NCI-H82 treated with DMSO at 0.1 percent for 48 hours (cell line): ENCODE data around the gene CASP10.
"Not testable (repeated sequence)": the region's sequence is repeated elsewhere in the genome, so short reads cannot be mapped to it uniquely, and the experiment has no call there.

Experiments used
- DNase-seq: peaks from one replicate; lab custom pipeline; 2025; ENCODE audit not compliant: unreplicated experiment; lab: John Stamatoyannopoulos, UW

Gene CASP10, protein sequence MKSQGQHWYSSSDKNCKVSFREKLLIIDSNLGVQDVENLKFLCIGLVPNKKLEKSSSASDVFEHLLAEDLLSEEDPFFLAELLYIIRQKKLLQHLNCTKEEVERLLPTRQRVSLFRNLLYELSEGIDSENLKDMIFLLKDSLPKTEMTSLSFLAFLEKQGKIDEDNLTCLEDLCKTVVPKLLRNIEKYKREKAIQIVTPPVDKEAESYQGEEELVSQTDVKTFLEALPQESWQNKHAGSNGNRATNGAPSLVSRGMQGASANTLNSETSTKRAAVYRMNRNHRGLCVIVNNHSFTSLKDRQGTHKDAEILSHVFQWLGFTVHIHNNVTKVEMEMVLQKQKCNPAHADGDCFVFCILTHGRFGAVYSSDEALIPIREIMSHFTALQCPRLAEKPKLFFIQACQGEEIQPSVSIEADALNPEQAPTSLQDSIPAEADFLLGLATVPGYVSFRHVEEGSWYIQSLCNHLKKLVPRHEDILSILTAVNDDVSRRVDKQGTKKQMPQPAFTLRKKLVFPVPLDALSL

DNA sequence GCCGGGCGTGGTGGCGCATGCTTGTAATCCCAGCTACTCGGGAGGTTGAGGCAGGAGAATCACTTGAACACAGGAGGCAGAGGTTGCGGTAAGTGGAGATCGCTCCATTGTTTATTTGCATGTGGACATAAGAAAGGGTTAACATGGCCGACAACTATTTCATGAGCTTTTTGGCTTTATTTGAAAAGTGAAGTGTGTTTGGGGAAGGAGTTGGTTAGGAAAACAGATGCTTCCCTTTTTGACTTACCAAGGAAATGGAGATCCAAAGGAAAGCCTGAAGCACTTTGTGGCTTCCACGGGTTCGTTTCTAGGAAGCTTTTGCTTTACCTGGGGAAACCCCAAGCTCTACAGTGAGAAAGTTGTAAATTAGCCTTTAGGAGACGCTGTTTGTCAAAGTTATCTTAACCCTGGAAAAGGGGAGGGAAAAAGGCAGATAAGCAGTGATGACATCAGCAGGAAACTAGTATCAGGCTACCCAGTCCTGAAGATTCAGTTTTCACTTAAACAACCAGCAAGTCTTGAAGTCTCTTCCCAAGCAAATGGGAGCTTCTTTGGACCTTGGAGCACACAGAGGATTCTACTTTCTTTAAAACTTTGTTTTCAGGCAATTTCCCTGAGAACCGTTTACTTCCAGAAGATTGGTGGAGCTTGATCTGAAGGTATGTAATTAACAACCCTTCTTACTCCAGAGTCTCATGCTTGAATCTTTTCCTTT lies at the start of gene CASP10:
Gene CASP10, plus strand, starts transcription at position 492 of the 715 bp plus-strand sequence. CDS start 2,637 bp downstream, outside the sequence.
- no peak for DNase-seq

GRCh38 chr2:201135386-201135785 lies 47.6 kb upstream of the CASP10 start:
- no peak for DNase-seq

GRCh38 chr2:201136889-201137321 lies 46.0 kb upstream of the CASP10 start:
- no peak for DNase-seq

- DNase-seq, result no peak
Measured at GRCh38 chr2:201137505-201138400, 45.2 kb upstream of the CASP10 start.

DNA sequence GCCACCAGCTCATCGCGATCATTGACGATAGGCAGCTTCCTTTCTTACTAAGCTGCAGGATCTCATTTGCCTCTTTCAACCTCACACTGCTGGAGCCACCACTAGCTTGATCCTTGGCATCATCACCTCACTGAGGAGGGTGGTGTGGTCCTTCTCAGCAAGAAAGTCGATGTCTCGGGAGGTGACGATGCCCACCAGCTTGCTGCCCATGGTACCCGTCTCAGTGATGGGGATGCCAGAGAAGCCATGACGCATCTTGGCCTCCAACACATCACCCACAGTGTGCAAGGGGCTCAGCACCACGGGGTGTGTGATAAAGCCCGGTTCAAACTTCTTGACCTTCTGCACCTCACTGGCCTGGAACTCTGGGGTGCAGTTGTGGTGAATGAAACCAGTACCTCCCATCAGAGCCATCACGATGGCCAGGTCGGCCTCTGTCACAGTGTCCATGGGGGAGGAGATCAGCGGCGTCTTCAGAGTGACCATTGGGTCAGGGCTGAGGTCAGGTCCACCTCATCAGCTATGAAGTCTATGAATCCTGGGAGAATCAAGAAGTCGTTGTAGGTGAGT lies 44.5 kb upstream of the CASP10 start:
- DNase-seq, result no peak

GRCh38 chr2:201138986-201139781 lies 43.8 kb upstream of the CASP10 start:
- DNase-seq, result peak; percentile 66

DNA sequence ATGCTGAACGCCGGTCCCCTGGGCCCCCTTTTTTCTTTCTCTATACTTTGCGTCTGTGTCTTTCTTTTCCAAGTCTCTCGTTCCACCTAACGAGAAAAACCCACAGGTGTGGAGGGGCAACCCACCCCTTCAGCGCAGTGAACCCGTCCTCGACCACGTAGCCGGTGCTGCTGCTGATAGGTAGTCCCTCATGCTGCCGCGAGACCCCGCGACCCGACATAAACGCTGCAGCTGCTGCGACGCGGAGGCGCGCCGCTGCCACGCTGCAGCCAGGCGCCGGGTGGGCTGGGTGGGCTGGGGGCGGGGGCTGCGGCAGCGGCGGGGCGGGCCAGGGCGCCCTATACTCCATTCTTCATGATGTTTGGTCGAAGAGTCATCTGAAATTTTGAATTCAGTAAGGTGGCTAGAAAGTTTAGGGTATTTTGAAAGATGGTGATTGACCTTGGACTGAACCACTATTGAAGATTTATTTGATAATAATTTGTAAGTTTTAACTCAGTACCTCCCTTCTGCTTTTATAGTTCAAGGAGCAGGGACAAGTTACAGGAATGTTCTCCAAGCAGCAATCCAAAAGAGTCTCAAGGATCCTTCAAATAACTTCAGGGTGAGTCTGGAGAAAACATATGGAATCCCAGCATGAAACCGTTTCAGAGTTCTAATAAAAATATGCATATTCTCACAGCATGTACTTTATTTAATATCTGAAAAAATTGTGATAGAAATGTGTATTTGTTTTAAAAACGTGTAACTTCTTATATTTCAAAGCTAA lies 42.9 kb upstream of the CASP10 start:
- DNase-seq, result no peak

- DNase-seq, result no peak
Measured at GRCh38 chr2:201144101-201145051, 38.6 kb upstream of the CASP10 start.

GRCh38 chr2:201148434-201148990 lies 34.4 kb upstream of the CASP10 start:
- DNase-seq, result no peak

- DNase-seq, result no peak
Measured at GRCh38 chr2:201149064-201149820, 33.7 kb upstream of the CASP10 start.

DNA sequence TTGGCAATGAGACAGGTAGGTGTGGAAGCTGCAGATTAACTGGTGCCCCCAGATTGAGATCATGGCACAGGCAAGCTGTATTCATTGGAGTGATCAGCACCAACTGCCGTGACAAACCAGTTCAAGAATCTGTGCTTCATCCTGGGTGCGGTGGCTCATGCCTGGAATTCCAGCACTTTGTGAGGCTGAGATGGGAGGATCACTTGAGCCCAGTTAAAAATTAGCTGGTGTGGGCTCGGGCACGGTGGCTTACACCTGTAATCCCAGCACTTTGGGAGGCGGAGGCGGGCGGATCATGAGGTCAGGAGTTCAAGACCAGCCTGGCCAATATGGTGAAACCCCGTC lies 33.1 kb upstream of the CASP10 start:
- not testable (repeated sequence) for DNase-seq

DNA sequence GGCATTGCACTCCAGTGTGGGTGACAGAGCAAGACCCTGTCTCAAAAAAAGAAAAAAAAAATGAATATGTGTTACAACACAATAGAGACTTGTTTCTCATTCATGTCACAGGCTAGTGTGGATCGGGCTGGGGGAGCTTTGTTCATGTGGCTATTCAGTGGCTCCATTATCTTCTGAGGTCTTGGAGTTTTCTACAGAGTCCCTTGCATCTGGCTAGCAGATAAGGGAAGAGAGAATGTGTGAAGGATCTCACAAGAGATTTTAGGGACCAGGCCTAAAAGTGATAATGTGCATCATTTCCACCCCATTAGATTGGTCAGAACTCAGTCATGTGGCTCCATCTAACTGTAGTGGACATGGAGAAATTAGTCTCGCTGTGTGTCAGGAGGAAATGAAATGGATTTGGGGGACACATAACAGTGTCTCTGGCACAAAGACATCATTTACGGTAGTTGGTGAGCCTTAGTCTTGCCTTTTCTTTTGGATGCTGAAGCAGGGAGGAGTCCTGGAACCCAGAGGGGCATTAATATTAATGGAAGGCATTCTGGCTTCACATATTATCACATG lies 32.4 kb upstream of the CASP10 start:
- DNase-seq, result no peak

- no peak for DNase-seq
Measured at GRCh38 chr2:201151127-201151981, 31.6 kb upstream of the CASP10 start.

DNA sequence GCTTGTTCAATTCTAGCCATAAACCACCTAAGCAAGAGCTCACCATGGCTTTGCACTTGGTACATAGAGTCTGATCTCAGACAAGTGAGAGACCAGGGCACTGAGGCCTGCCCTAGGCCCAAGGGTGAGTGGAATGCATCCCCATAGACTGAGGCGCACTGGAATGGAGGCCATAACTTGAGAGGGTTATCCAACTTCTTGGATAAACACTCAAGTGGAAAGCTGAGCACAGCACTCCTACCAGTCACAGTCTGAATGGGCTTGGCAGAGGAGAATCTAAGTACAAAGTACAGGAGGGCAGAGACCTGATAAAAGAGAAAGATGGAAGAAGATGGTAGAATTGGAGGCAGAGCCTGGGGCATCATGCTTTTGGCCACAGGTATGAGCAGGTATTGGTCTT lies 30.4 kb upstream of the CASP10 start:
- DNase-seq, result no peak

DNA sequence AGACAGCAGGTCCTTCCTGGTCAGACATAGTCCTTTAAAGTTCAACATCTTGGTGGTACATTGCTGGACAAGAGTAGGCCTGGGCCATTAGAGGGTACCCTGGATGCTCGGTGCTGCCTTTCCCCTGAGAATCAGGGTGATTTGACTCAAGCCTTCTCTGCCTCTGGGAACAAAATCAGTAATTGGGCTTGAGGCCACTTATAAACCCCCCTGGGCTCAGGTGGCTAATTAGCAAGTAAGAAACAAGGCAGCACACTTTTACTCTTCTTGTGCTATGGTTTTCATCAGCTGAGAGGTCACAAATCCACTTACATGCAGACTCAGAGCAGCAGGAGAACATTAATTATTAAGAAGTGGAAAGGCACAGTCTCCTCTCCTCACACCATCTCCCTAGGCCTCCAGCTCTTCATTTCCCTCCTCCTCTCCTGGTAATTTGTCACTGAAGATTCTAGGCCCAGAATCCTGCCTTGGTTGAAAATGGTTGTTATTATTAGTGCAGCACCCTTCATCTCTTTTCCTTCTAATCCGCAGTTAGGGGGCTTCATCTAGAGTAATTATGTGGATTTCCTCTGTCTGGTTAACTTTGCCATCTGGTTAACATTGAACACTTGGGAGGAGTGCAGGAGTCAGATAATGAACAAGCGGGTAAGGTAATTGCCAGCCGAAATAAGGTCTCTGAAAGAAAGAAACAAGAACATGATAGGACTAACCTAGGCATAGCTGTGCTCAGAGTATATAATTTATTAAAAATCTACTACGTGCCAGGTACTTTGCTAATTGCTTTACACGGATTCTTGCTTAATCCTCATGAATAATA lies 29.7 kb upstream of the CASP10 start:
- peak; percentile 98 for DNase-seq
